ENCODE data around the gene PYGM.
"Not testable (repeated sequence)": the region's sequence is repeated elsewhere in the genome, so short reads cannot be mapped to it uniquely, and the experiment has no call there.

Gene PYGM

DNA sequence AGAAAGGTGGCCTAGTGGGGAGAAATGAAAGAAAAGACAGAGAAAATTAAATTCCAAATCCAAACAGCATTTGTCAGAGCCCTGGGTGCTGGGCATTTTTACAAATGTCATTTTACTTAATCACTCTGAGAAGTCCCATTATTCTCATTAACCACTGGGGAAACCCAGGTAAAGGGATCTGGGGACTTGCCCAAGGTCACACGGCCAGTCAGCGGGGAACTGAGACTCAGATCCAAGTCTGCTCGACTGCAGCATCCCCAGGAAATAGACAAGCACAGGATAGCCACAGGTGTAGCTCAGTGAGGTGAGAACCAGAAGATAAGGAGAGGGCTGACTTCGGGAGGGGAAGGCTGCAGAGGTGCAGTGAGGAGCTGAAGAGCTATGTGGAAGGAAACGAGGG, 44.7 kb downstream of the PYGM start:
- no peak for DNase-seq

DNA sequence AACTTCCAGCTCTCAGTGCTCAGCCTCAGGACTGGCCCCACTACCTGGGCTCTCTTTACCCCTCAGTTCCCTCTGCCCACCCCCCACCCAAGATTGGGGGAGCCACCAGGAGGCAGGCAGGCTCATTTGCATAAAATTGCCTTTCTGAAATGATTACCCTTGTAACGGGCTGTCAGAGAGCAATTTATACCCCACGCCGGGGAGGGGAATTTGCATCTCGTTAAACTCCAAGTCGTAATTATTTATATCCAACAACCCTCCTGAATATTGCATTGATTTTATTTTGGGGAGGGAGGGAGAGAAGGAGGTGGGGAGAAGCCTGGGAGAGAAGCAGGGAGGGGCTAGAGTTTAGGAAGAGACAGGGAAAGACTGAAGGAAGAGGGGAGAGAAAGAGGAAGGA, 45.1 kb downstream of the PYGM start:
- no peak for DNase-seq

DNA sequence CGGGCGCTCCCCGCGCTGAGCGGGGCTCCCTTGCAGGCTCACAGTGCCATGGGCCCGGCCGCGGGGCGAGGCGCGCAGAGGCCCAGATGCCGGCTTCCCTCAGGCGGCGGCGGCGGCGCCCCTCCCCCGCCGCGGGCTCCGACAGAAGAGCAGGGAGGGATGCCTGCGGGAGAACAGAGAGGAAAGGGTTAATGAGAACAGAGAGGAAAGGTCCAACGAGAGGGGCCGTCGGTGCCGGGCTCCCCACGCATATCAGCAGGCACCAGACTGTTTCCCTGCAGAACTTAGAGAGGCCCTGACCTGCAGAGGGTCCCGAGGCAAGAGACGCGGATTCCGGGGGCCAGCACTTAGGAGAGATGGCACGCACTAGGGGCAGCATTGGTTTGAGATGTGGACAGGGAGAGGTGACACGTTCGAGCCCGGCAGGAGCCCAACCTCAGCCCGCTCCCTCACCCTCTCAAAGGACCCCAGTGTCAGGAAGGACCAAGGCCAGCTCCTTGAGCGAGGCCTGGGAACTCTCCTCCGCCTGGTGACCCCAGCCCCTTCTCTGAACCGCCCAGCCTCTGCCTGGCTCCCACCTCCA, 45.9 kb downstream of the PYGM start:
- no peak for DNase-seq

DNA sequence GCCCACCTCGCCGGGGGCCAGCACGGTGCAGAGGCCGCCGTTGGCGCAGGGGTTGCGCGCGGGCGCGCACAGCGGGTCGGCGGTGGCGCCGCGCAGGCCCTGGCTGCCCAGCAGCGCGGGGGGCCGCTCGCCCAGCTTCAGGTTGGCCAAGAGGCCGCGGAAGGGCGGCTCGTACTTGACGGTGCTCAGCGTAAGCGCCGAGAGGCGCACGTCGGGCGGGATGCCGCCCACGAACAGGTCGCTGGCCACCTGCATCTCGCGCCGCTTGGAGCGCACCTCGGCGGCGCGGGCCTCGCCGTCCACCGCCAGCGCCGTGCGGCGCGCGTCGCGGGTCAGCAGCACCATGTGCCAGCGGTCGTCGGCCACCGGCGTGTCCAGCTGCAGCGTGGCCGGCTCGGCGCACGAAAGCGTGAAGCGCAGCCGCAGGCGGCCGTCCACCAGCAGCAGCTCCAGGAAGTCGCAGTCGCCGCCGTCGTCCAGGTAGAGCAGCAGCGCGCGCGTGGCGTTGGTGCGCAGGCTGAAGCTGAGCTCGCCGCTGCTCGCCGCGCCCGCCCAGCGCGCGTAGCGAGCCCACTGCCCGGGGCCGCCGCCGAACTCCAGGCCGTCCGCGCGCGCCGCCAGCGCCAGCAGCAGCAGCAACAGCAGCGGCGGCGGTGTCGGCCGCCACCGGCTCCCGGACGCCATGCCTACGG, 46.6 kb downstream of the PYGM start:
- peak; percentile 15 for DNase-seq

DNA sequence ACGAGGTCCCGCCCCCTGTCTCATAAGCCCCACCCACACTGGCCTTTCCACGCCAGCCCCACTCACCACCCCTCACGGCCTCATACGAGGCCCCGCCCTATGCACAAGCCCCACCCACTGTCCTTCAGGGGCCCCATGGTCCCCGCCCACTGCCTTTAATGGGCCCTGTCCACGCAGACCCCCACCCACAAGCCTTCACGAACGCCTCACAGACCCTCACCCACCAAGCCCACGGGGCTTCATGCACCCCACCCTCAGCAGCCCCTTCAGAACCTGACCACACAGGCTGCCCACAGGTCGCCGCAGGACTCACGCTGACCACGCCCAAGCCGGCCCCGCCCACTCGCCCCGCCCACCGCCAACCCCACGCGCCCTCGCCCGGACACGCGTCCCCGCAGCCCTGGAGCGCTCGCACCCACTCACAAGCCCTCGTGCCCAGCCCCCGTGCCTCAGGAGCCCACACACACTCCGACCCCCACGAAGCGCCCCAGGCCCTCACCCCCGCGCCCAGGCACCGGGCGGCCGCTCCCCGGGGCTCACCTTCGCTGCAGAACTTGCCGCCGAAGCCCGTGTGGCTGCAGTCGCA, 47.3 kb downstream of the PYGM start:
- DNase-seq = no peak

DNA sequence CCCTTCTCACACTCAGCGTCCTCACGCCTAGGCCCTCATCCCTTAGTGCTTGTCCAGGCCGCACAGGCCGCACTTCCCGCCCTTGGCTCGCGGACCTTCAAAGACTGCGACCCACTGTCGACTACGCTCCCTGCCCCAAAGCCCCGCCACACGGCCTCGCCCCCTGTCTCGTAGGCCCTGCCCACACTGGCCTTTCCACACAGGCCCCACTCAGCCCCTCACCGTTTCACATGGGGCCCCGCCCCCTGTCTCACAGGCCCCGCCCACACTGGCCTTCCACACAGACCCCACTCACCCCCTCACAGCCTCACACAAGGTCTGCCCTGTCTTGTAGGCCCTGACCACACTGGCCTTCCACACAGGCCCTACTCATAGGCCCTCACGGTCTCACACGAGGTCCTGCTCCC, 47.8 kb downstream of the PYGM start:
- DNase-seq = no peak

DNA sequence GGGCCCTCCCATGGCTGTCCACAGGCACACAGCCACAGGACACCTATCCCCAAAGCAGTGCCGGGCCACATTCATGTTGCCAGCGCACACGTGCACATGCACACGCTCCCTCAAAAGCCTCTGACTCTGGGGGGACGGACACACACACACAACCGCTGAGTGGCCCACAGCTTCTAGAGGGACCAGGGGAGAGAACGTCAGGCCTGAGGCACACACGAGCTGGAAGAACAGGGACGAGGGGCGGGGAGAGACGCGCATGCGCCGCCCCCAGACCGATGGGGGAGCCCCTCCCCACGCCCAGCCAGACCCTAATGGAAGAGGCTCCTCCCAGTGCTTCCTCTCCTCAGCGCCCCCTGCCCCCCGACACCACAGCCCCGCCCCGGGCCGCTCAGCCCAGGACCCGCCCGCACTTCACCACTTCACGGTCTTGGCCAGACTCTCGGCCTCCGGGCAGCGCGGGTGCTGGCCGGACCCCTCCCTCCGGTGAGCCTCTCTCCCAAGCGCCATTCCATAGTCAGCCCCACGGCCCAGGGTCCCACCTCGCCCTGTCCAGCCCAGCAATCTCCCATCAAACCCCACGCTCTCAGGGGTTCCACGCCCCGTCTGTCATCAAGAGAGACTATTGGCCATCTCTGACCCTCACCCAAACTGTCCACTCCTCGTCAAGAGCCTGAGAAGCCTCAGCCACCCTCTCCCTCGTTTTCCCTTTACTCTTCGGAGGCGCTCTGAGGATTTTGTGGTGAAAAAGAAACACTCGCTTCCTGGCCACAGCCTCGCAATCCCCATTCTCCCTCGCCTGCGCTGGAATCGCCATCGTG, 48.4 kb downstream of the PYGM start:
- DNase-seq = no peak

DNA sequence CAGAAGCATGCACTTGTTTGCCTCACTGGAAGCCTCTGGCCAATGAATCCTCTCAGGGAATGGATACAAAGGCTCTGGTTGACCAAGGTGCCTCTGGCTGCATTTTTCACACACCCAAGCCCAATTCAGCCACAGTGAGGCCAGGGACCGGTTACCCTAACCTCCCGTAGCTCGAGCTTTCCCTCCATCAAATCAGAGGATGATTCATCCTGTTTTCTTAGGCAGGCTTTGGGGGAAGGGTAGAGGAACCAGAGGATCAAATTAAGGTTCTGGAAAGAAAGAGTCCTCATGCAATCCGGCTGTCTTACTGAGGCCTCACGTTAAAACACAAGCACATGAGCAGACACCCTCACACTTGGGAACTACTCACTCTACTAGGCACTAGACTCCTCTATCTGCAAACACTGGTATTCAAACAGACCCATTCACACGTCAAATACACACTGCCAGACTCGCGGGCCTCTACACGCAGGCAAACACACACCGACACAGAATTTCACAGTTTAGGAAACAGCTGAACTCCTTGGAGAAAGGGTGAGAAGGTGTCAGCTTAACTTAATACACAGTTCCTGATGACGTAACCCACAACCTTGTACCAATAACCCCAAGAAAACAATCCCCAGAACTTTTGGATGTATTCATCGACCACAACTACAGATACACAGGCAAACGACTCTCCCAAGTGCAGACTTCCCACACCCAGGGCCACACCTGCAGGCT, 49.2 kb downstream of the PYGM start:
- no peak for DNase-seq

DNA sequence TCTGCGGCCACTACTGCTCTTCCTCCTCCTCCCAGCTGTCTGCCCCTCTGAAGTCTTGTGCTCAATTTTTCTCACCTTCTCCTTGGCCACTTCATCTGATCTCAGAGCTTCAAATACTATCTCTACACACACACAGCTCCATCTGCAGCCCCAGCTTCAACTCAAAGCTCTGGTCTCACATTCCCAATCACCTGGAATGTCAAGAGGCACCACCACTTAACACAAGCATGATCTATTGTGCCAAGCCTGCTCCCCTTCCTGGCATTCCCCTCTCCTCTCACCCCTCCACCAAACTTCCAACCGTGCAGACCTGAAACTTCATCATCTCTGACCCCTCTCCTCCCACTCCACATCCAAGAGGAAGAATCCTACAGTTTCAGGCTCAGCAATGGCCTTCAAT, 54.3 kb downstream of the PYGM start:
- no peak for DNase-seq

DNA sequence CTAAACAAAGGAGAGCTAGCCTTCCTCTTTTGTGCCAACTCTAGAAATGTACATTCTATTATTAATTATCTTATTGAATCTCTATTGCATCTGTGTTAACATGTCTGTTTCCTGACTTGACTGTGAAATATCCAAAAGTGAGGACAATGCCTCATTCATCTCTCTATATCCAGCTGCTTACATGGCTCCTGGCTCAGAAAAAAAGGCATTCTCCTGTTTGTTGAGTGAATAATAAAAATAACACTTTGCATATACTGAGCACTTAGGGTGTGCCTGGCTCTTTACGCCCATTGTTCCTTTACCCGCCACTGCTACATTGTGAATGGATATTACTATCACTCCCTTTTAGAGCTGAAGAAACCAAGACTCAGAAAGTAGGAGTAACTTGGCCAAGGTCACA, 56.7 kb downstream of the PYGM start:
- no peak for DNase-seq

DNA sequence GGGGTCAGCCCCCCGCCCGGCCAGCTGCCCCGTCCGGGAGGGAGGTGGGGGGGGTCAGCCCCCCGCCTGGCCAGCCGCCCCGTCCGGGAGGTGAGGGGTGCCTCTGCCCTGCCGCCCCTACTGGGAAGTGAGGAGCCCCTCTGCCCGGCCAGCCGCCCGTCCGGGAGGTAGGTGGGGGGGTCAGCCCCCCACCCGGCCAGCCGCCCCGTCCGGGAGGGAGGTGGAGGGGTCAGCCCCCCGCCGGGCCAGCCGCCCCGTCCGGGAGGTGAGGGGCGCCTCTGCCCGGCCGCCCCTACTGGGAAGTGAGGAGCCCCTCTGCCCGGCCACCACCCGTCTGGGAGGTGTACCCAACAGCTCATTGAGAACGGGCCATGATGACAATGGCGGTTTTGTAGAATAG, 57.8 kb downstream of the PYGM start:
- DNase-seq = not testable (repeated sequence)

DNA sequence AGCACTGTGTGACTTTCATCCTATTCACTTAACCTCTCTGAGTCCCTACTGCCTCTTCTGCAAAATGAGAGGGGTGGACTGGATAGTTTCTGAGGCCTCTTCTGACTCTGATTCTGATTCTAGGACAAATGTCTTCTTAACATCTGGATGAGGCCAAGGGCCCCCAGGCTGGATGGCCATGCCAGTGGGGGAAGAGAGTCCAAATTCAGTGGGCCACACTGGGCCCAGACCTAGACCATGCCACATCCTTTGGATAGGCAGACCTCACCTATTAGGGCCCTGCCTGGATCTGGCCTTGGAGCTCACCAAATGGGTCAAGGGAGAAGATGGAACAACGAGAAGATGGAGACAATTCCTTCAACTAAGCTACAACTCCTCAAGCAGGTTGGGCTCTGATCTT, 61.3 kb downstream of the PYGM start:
- DNase-seq = no peak

DNA sequence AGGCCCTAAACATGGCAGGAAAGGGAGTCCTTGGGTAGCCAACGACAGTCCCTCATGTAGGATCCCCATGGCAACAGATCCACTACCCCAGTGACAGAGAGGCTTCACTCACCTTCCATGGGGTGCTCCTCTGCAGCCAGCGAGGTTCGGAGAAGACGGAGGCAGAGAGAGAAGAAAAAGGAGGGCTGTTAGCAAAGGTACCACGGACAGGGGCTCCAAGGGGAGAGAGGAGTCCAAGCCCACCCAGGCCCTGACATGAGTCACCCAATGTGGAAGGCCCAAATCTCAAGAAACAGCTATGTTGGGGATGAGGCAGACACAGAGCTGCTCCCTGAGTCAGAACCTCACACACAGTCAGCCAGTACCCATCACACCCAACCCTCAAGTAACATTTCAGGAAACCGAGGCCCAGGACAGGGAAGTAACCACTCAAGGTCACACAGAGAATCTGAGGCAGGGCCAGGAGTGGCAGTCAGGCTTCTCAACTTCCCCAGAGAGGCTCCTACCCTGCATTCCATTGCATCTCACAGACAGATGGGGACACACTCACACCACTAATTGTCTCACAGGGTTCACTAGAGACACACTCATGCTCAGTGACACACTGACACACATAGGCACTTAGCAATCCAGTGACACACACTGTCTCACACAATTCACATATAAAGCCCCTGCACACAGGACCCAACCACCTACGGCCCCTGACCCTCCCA, 62.0 kb downstream of the PYGM start:
- DNase-seq = no peak

All from activated CD4-positive, alpha-beta T cell treated with anti-CD3 and anti-CD28 coated beads, Interleukin-2, amount 50 U/mL, for 1 hour (primary cell).